HCT116 (cell line): ENCODE measurements around the gene CEP57. TPM values are rescaled to one million over a fixed set of nuclear protein-coding genes. Genes with fewer than 3 reads are reported as not detected.

Source experiments
- ATAC-seq: fragments of 200-7000 bp; cut with Tn5 transposase; 2 replicates; pipeline ENCODE4 v1.9.1; 2020; ENCODE audit warnings: mild to moderate bottlenecking, moderate library complexity
- BruUV-seq: library from RNA; stranded (reverse); fragments of 400-500 nt; replicated peaks from 2 replicates; lab custom pipeline; 2021; lab: Mats Ljungman, UMichigan
- CTCF ChIA-PET: fragments of 300-600 bp; sonication (Branson Sonifier 250); formaldehyde crosslinking; loops from one replicate; lab custom pipeline; 2021; ENCODE audit warnings: antibody characterized with exemption; lab: Charles Lee
- POLR2A ChIA-PET: fragments of 300-600, 350-600 bp; sonication (Branson Sonifier 250); formaldehyde crosslinking; loops from one replicate; lab custom pipeline; 2021; ENCODE audit warnings: antibody characterized with exemption; lab: Charles Lee
- RAD21 ChIA-PET, 2 experiments: fragments of 300-600 bp; sonication (Branson Sonifier 250); formaldehyde crosslinking; loops; one replicate each; lab custom pipeline; 2023; ENCODE audit warnings: low total read pairs in 2 of 2; ENCODE audit not compliant: uncharacterized antibody in 2 of 2, unreplicated experiment in 2 of 2, low non-redundant PET in 1 of 2; lab: Charles Lee
- DNase-seq: peaks from one replicate; pipeline ENCODE4 v3.0.0-alpha.2; 2010; ENCODE audit warnings: low read depth, low spot score
- H2AFZ ChIP-seq: fragments of 200-600 bp; shearing (Covaris generic), sonication (generic); 2 replicates; pipeline ENCODE4 v1.6.1; 2017; ENCODE audit warnings: low read depth, mixed run types, mixed read lengths, antibody characterized with exemption, low read length; ENCODE audit not compliant: poor library complexity, severe bottlenecking
- H3K27ac ChIP-seq: 2 replicates; pipeline ENCODE4 v1.5.1; 2012; ENCODE audit warnings: low read depth, low read length
- H3K27me3 ChIP-seq: fragments of 200-600 bp; sonication (generic); 2 replicates; pipeline ENCODE4 v1.6.1; 2016; ENCODE audit warnings: mixed run types, low read length, mixed read lengths; ENCODE audit not compliant: insufficient read depth
- H3K36me3 ChIP-seq, 2 experiments: fragments of 200-500 bp in 1 of 2; fragments of 200-600 bp in 1 of 2; sonication (Bioruptor generic) in 1 of 2; sonication (generic) in 1 of 2; 2 replicates each; pipeline versions ENCODE4 v1.5.1 to v1.6.1; 2014 to 2016; ENCODE audit warnings: low read length in 2 of 2, inconsistent platforms in 1 of 2, mixed read lengths in 1 of 2, mixed run types in 1 of 2; ENCODE audit not compliant: insufficient read depth in 2 of 2, control insufficient read depth in 1 of 2
- H3K4me1 ChIP-seq, 2 experiments: fragments of 200-600 bp in 1 of 2; sonication (generic) in 1 of 2; 2 replicates each; pipeline versions ENCODE4 v1.5.1 to v1.6.1; 2012 to 2017; ENCODE audit warnings: low read length in 2 of 2, inconsistent platforms in 1 of 2, mild to moderate bottlenecking in 1 of 2, mixed read lengths in 1 of 2, mixed run types in 1 of 2, moderate library complexity in 1 of 2; ENCODE audit not compliant: insufficient read depth in 2 of 2, control insufficient read depth in 1 of 2
- H3K4me2 ChIP-seq: fragments of 200-600 bp; sonication (generic); 2 replicates; pipeline ENCODE4 v1.6.1; 2017; ENCODE audit warnings: mixed run types, low read length, mixed read lengths
- H3K4me3 ChIP-seq, 2 experiments: fragments of 200-600 bp in 1 of 2; sonication (generic) in 1 of 2; replicated peaks in 1 of 2; 2 replicates each; pipeline ENCODE4 v1.5.1; 2011 to 2016; ENCODE audit warnings: low read length in 2 of 2, control low read depth in 1 of 2, low read depth in 1 of 2, mild to moderate bottlenecking in 1 of 2, mixed read lengths in 1 of 2, mixed run types in 1 of 2
- H3K79me2 ChIP-seq: fragments of 200-600 bp; sonication (generic); 2 replicates; pipeline ENCODE4 v1.6.1; 2017; ENCODE audit warnings: mild to moderate bottlenecking, mixed run types, low read length, moderate library complexity, mixed read lengths; ENCODE audit not compliant: insufficient read depth
- H3K9ac ChIP-seq: fragments of 200-600 bp; sonication (generic); 2 replicates; pipeline ENCODE4 v1.6.1; 2016; ENCODE audit warnings: low read length, mixed read lengths
- H3K9me2 ChIP-seq: fragments of 200-600 bp; sonication (generic), shearing (Covaris generic); 2 replicates; pipeline ENCODE4 v1.6.1; 2017; ENCODE audit warnings: mixed run types, mild to moderate bottlenecking, moderate library complexity; ENCODE audit not compliant: insufficient read depth
- H3K9me3 ChIP-seq, 2 experiments: fragments of 200-500 bp in 1 of 2; fragments of 200-600 bp in 1 of 2; sonication (Bioruptor generic) in 1 of 2; sonication (generic) in 1 of 2; 2 replicates each; pipeline ENCODE4 v1.6.1; 2014 to 2017; ENCODE audit warnings: low read length in 2 of 2, mixed read lengths in 2 of 2, inconsistent platforms in 1 of 2, low read depth in 1 of 2, mild to moderate bottlenecking in 1 of 2, mixed run types in 1 of 2, moderate library complexity in 1 of 2; ENCODE audit not compliant: control insufficient read depth in 1 of 2, insufficient read depth in 1 of 2
- H4K20me1 ChIP-seq: fragments of 200-600 bp; sonication (generic), shearing (Covaris generic); 2 replicates; pipeline ENCODE4 v1.6.1; 2017; ENCODE audit warnings: mixed run types, mild to moderate bottlenecking, moderate library complexity; ENCODE audit not compliant: insufficient read depth
- CBX3 ChIP-seq: IDR thresholded peaks from 2 replicates; pipeline ENCODE4 v1.6.1; 2012; ENCODE audit warnings: low read depth
- FOSL1 ChIP-seq: IDR thresholded peaks from 2 replicates; pipeline ENCODE4 v1.6.1; 2012; ENCODE audit warnings: low read depth
- JUND ChIP-seq: IDR thresholded peaks from 2 replicates; pipeline ENCODE4 v1.6.1; 2012
- POLR2A ChIP-seq: IDR thresholded peaks from 2 replicates; pipeline ENCODE4 v1.7.0; 2011; ENCODE audit warnings: borderline replicate concordance; ENCODE audit not compliant: insufficient read depth, insufficient read length; ENCODE audit errors: extremely low read depth
- POLR2AphosphoS5 ChIP-seq: IDR thresholded peaks from 2 replicates; pipeline ENCODE4 v1.6.1; 2011; ENCODE audit warnings: mild to moderate bottlenecking, low read depth, low read length, moderate library complexity
- SIN3A ChIP-seq: IDR thresholded peaks from 2 replicates; pipeline ENCODE4 v1.6.1; 2012; ENCODE audit warnings: low read depth
- SP1 ChIP-seq: IDR thresholded peaks from 2 replicates; pipeline ENCODE4 v1.6.1; 2012; ENCODE audit warnings: low read depth
- SRF ChIP-seq: IDR thresholded peaks from 2 replicates; pipeline ENCODE4 v1.6.1; 2012; ENCODE audit warnings: low read depth
- TCF7L2 ChIP-seq: IDR thresholded peaks from 2 replicates; pipeline ENCODE4 v1.7.0; 2011; ENCODE audit warnings: borderline replicate concordance, inconsistent platforms; ENCODE audit not compliant: insufficient read depth, insufficient read length; ENCODE audit errors: extremely low read depth
- YY1 ChIP-seq: IDR thresholded peaks from 2 replicates; pipeline ENCODE4 v1.6.1; 2011; ENCODE audit warnings: low read length, low read depth, moderate library complexity, mild to moderate bottlenecking; ENCODE audit not compliant: insufficient replicate concordance; ENCODE audit errors: extremely low read depth
- ZFX ChIP-seq: fragments of 450-650 bp; IDR thresholded peaks from 2 replicates; pipeline ENCODE4 v1.6.1; 2017
- ZNF274 ChIP-seq: fragments of 200-500 bp; sonication (Bioruptor generic); IDR thresholded peaks from 2 replicates; pipeline ENCODE4 v1.6.1; 2014; ENCODE audit warnings: mild to moderate bottlenecking, low read depth, low read length, inconsistent platforms
- intact Hi-C: fragments of 100-400 bp; cut with micrococcal nuclease; formaldehyde crosslinking; loops from 2 replicates; pipeline ENCODE4 v1.10.0; 2022
- total RNA-seq: library from RNA; stranded (reverse); gene quantifications from one replicate; pipeline ENCODE4 v1.2.1, GENCODE V29; 2021; ENCODE audit not compliant: unreplicated experiment
- TF ChIP-seq, protein P1 (sequence below): IDR thresholded peaks from 2 replicates; pipeline ENCODE4 v1.6.1; 2012; ENCODE audit warnings: low read depth
- TF ChIP-seq, protein P2 (sequence below): IDR thresholded peaks from 2 replicates; pipeline ENCODE4 v1.6.1; 2012

Gene CEP57
- total RNA-seq, 1 experiment from 2014 or later = 43.3 TPM

DNA sequence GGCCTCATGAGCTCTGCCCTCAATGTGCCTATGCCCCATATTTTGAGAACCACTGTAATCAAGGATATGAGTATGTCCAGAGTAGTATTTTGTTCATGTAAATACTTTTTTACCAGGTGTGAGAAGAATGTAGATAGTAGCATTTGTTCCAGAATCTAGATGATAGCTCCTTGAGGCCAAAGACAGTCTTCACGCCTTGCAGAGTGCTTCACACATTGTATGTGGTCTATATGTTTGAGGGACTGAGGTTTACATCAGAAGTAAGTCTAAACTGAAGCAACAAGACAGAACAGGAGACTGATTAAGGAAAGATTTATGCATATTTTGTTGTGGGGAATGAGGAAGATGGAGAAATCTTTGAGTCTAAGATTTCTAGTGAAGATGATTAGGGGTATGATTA, 12.5 kb downstream of the CEP57 start:
- H3K4me1 ChIP-seq = no peaks in the 10 kb centered on the region
- CTCF ChIA-PET = no interaction called here
- H2AFZ ChIP-seq = no peak overlapping the region
- ATAC-seq (no peak), DNase-seq (no peak)
- RAD21 ChIA-PET = no interaction called here
- H3K9me2 ChIP-seq = no peaks in the 10 kb centered on the region
- H3K27me3 ChIP-seq = no peaks in the 10 kb centered on the region
- H3K4me3 ChIP-seq = no peak overlapping the region
- H3K27ac ChIP-seq = no peak overlapping the region
- H3K79me2 ChIP-seq = 0 out of 2 replicates have a peak, but pooled peaks cover 5% of the 10 kb centered on the region
- H3K9ac ChIP-seq = no peak overlapping the region
- intact Hi-C loops = no loop called here
- POLR2A ChIA-PET = no interaction called here
- H3K9me3 ChIP-seq = no peaks in the 10 kb centered on the region
- H3K36me3 ChIP-seq = 0 out of 4 replicates have a peak, but pooled peaks cover 0 to 6% of the 10 kb centered on the region in 2 experiments
- no TSS peak for BruUV-seq
- TF ChIP-seq ZNF274 = no peak
- TF ChIP-seq, protein P1, sequence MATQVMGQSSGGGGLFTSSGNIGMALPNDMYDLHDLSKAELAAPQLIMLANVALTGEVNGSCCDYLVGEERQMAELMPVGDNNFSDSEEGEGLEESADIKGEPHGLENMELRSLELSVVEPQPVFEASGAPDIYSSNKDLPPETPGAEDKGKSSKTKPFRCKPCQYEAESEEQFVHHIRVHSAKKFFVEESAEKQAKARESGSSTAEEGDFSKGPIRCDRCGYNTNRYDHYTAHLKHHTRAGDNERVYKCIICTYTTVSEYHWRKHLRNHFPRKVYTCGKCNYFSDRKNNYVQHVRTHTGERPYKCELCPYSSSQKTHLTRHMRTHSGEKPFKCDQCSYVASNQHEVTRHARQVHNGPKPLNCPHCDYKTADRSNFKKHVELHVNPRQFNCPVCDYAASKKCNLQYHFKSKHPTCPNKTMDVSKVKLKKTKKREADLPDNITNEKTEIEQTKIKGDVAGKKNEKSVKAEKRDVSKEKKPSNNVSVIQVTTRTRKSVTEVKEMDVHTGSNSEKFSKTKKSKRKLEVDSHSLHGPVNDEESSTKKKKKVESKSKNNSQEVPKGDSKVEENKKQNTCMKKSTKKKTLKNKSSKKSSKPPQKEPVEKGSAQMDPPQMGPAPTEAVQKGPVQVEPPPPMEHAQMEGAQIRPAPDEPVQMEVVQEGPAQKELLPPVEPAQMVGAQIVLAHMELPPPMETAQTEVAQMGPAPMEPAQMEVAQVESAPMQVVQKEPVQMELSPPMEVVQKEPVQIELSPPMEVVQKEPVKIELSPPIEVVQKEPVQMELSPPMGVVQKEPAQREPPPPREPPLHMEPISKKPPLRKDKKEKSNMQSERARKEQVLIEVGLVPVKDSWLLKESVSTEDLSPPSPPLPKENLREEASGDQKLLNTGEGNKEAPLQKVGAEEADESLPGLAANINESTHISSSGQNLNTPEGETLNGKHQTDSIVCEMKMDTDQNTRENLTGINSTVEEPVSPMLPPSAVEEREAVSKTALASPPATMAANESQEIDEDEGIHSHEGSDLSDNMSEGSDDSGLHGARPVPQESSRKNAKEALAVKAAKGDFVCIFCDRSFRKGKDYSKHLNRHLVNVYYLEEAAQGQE = no peak
- no peak for TF ChIP-seq FOSL1
- no peak for TF ChIP-seq YY1
- no peak for TF ChIP-seq ZFX
- TF ChIP-seq POLR2A = no peak
- TF ChIP-seq, all 23 proteins: peak for 0
- Histone ChIP-seq H3K4me2 (no peak overlapping the region), H4K20me1 (no peaks in the 10 kb centered on the region)

DNA sequence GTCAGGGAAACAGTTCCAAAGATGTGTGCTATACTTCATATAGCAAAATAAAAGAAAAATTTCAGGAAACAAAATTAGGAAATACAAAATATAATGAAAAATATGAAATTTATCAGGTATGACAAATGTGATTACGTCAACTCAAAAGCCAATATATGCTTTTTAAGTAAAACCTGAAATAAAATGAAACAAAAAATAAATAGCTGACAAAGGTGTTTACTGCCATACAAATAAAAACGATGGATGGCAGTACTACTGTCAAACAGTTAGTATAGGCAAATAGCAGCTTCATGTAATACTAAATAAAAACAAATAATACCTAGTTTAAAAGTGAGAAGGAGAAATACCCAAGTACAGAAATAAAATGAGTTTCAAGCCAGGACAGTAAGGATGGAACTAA, 13.7 kb downstream of the CEP57 start:
- no peaks in the 10 kb centered on the region for H4K20me1 ChIP-seq
- no peaks in the 10 kb centered on the region for H3K79me2 ChIP-seq
- ChIA-PET POLR2A (no interaction called here), RAD21 (no interaction called here), CTCF (no interaction called here)
- no peaks in the 10 kb centered on the region for H3K9me3 ChIP-seq
- intact Hi-C loops = no loop called here
- no peaks in the 10 kb centered on the region for H3K27me3 ChIP-seq
- no TSS peak for BruUV-seq
- H3K36me3 ChIP-seq = 0 out of 4 replicates have a peak, but pooled peaks cover 0 to 6% of the 10 kb centered on the region in 2 experiments
- H3K4me1 ChIP-seq = no peaks in the 10 kb centered on the region
- H3K9ac ChIP-seq = no peak overlapping the region
- no peak overlapping the region for H3K27ac ChIP-seq
- H3K9me2 ChIP-seq = no peaks in the 10 kb centered on the region
- no peak for ATAC-seq
- H3K4me3 ChIP-seq = no peak overlapping the region
- H3K4me2 ChIP-seq = no peak overlapping the region
- H2AFZ ChIP-seq = no peak overlapping the region
- DNase-seq = no peak
- TF ChIP-seq SIN3A (no peak), POLR2AphosphoS5 (no peak), FOSL1 (no peak), TCF7L2 (no peak), POLR2A (no peak), JUND (no peak), YY1 (no peak), CBX3 (no peak), SRF (no peak), SP1 (no peak), ZFX (no peak)
- TF ChIP-seq, protein P1 = no peak
- TF ChIP-seq, protein P2, sequence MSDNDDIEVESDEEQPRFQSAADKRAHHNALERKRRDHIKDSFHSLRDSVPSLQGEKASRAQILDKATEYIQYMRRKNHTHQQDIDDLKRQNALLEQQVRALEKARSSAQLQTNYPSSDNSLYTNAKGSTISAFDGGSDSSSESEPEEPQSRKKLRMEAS = no peak
